CD4-positive, alpha-beta memory T cell (primary cell): ENCODE results near the gene XK. TPM values are rescaled to one million over a fixed set of nuclear protein-coding genes. Genes with fewer than 3 reads are reported as not detected.
"Not testable (repeated sequence)": the region's sequence is repeated elsewhere in the genome, so short reads cannot be mapped to it uniquely, and the experiment has no call there.

Source experiments
- CTCF ChIA-PET: fragments of 350-600 bp; sonication (Branson Sonifier 250); formaldehyde crosslinking; loops from one replicate; lab custom pipeline; 2021; ENCODE audit warnings: inconsistent platforms; ENCODE audit not compliant: partially characterized antibody; lab: Charles Lee
- POLR2A ChIA-PET: fragments of 350-600 bp; sonication (Branson Sonifier 250); formaldehyde crosslinking; loops from one replicate; lab custom pipeline; 2021; ENCODE audit not compliant: partially characterized antibody; lab: Charles Lee
- DNase-seq, 5 donors: peaks; one replicate each; pipeline versions ENCODE4 v3.0.0 to v3.0.0-alpha.2; 2020 to 2022; ENCODE audit warnings: mixed read lengths in 1 of 5
- H3K27ac ChIP-seq: one replicate; pipeline ENCODE4 v1.7.0; 2013; ENCODE audit warnings: low read depth, low read length
- H3K27me3 ChIP-seq: 2 replicates; pipeline ENCODE4 v1.7.0; 2013; ENCODE audit warnings: mild to moderate bottlenecking, low read length, moderate library complexity; ENCODE audit not compliant: insufficient read depth
- H3K36me3 ChIP-seq: 2 replicates; pipeline ENCODE4 v1.7.0; 2013; ENCODE audit warnings: mild to moderate bottlenecking, low read length, moderate library complexity; ENCODE audit not compliant: insufficient read depth
- H3K4me1 ChIP-seq: 2 replicates; pipeline ENCODE4 v1.7.0; 2013; ENCODE audit warnings: mild to moderate bottlenecking, low read length, moderate library complexity; ENCODE audit not compliant: insufficient read depth
- H3K4me3 ChIP-seq, 2 donors: one replicate each; pipeline ENCODE4 v1.7.0; 2013; ENCODE audit warnings: low read length in 2 of 2, mild to moderate bottlenecking in 1 of 2
- H3K9me3 ChIP-seq, 2 donors: one replicate each; pipeline ENCODE4 v1.7.0; 2013; ENCODE audit warnings: low read length in 2 of 2, control low read depth in 1 of 2; ENCODE audit not compliant: control insufficient read depth in 1 of 2
- H3K27ac Mint-ChIP-seq, 7 donors: one replicate each; pipeline ENCODE4 v1.8.0; 2020 to 2021; ENCODE audit warnings: mixed read lengths in 7 of 7, mild to moderate bottlenecking in 6 of 7, inconsistent platforms in 3 of 7, moderate library complexity in 3 of 7
- H3K27me3 Mint-ChIP-seq, 2 donors: one replicate each; pipeline ENCODE4 v1.8.0; 2020 to 2021; ENCODE audit warnings: mixed read lengths in 2 of 2
- H3K36me3 Mint-ChIP-seq, 2 donors: one replicate each; pipeline ENCODE4 v1.8.0; 2020 to 2021; ENCODE audit warnings: mixed read lengths in 2 of 2, inconsistent platforms in 1 of 2, mild to moderate bottlenecking in 1 of 2
- H3K4me1 Mint-ChIP-seq, 4 donors: one replicate each; pipeline ENCODE4 v1.8.0; 2020 to 2021; ENCODE audit warnings: mixed read lengths in 4 of 4, mild to moderate bottlenecking in 1 of 4
- H3K4me3 Mint-ChIP-seq, 8 donors: one replicate each; pipeline ENCODE4 v1.8.0; 2020 to 2021; ENCODE audit warnings: mixed read lengths in 8 of 8, mild to moderate bottlenecking in 7 of 8, moderate library complexity in 6 of 8, inconsistent platforms in 3 of 8
- H3K9me3 Mint-ChIP-seq, 8 donors: one replicate each; pipeline ENCODE4 v1.8.0; 2020 to 2021; ENCODE audit warnings: mixed read lengths in 8 of 8, mild to moderate bottlenecking in 5 of 8, inconsistent platforms in 3 of 8, moderate library complexity in 1 of 8
- intact Hi-C: fragments of 100-400 bp; cut with micrococcal nuclease; formaldehyde crosslinking; loops from one replicate; pipeline ENCODE4 v1.15.1; 2023
- polyA plus RNA-seq, 2 donors: library from polyadenylated mRNA; unstranded; fragments of 300-500 nt; fragmentation: Illumina TruSeq; gene quantifications; one replicate each; pipeline ENCODE4 v1.2.3, GENCODE V29; 2021
- total RNA-seq, 2 experiments: library from RNA; stranded (reverse); gene quantifications; one replicate each; pipeline ENCODE4 v1.2.3, GENCODE V29; 2021

Gene XK
- not detected for total RNA-seq
- not detected for polyA plus RNA-seq

GRCh38 chrX:37685381-37686359, at the start of gene XK:
Gene XK, plus strand, starts transcription at chrX:37685791. Its CDS starts 171 bp downstream, at chrX:37685962.
- Mint-ChIP-seq H3K4me3 (peak within 1 kb of the TSS; percentile 61 to 81 (median 76)), H3K4me1 (peaks cover 0 to 2% (median 0%) of the 10 kb centered on the region in 4 donors), H3K9me3 (no peaks in the 10 kb centered on the region), H3K27ac (peak within 1 kb of the TSS in 1 of 7 donors; percentile 35), H3K27me3 (no peaks in the 10 kb centered on the region), H3K36me3 (no peaks in the 10 kb centered on the region)
- ChIA-PET POLR2A (no interaction called here), CTCF (no interaction called here)
- Histone ChIP-seq H3K36me3 (no peaks in the 10 kb centered on the region), H3K4me1 (no peaks in the 10 kb centered on the region), H3K27me3 (no peaks in the 10 kb centered on the region), H3K27ac (no peak within 1 kb of the TSS), H3K4me3 (no peak within 1 kb of the TSS), H3K9me3 (no peaks in the 10 kb centered on the region)
- DNase-seq: peak; percentile 20 to 47 (median 23)
- intact Hi-C loops: no loop called here

DNA sequence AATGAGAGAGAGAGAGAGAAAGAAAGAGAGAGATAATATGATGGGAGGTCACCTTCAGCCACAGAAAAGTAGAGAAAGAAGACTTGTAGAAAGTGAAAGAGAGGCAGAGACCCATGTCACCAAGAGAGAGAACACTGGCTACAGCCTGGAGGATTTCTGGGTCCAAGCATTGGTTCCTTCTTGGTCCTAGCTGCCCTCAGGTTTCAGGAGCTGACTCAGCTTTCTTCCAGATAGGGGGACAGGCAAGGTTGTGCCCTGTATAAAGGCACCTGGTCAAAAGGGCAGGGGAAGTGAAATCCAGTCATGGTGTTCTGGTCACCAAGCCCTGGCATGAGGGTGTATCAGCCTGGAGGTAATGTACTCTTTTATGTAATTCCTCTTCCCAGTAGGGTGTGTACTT, 47.5 kb upstream of the XK start:
- Mint-ChIP-seq H3K4me3 (no peak overlapping the region), H3K9me3 (no peaks in the 10 kb centered on the region), H3K27me3 (peaks cover 0 to 1% of the 10 kb centered on the region in 2 donors), H3K27ac (no peak overlapping the region), H3K36me3 (no peaks in the 10 kb centered on the region), H3K4me1 (no peaks in the 10 kb centered on the region)
- intact Hi-C loops: no loop called here
- Histone ChIP-seq H3K27ac (no peak overlapping the region), H3K4me1 (no peaks in the 10 kb centered on the region), H3K36me3 (no peaks in the 10 kb centered on the region), H3K4me3 (no peak overlapping the region), H3K27me3 (no peaks in the 10 kb centered on the region), H3K9me3 (no peaks in the 10 kb centered on the region)
- CTCF ChIA-PET: no interaction called here
- POLR2A ChIA-PET: no interaction called here
- DNase-seq: no peak

- H3K36me3 ChIP-seq: no peaks in the 10 kb centered on the region
- no peak overlapping the region for H3K27ac ChIP-seq
- ChIA-PET POLR2A (no interaction called here), CTCF (no interaction called here)
- Mint-ChIP-seq H3K4me1 (no peaks in the 10 kb centered on the region), H3K9me3 (no peaks in the 10 kb centered on the region), H3K4me3 (no peak overlapping the region), H3K27ac (no peak overlapping the region), H3K36me3 (no peaks in the 10 kb centered on the region), H3K27me3 (peaks cover 0 to 1% of the 10 kb centered on the region in 2 donors)
- no peaks in the 10 kb centered on the region for H3K4me1 ChIP-seq
- intact Hi-C loops: no loop called here
- no peaks in the 10 kb centered on the region for H3K9me3 ChIP-seq
- no peak overlapping the region for H3K4me3 ChIP-seq
- no peaks in the 10 kb centered on the region for H3K27me3 ChIP-seq
- no peak for DNase-seq
Measured at GRCh38 chrX:37640142-37640541, 45.4 kb upstream of the XK start.

DNA sequence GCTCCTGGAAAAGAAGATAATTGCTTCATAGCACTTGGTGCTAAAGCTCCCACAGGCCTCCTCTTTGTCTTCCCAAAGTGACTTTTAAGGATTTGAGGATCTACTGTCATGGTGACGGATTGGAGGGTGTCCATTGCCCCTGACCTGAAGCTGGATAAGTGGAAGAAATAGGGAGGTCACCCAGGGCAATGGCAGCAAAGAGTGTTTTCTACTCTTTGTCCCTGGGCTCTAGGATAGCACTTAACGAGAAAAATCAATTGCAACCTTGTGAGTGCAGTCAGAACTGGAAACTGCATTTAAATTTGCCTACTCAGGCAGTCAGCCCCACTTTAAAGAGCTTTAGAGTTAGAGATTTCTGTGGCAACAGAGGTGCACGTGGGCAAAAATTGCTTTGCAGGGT, 43.7 kb upstream of the XK start:
- no peaks in the 10 kb centered on the region for H3K4me1 ChIP-seq
- Mint-ChIP-seq H3K4me1 (no peaks in the 10 kb centered on the region), H3K4me3 (no peak overlapping the region), H3K36me3 (no peaks in the 10 kb centered on the region), H3K27ac (no peak overlapping the region), H3K27me3 (no peaks in the 10 kb centered on the region), H3K9me3 (no peaks in the 10 kb centered on the region)
- intact Hi-C loops: no loop called here
- H3K4me3 ChIP-seq: no peak overlapping the region
- POLR2A ChIA-PET: no interaction called here
- no peaks in the 10 kb centered on the region for H3K27me3 ChIP-seq
- no peaks in the 10 kb centered on the region for H3K36me3 ChIP-seq
- H3K27ac ChIP-seq: no peak overlapping the region
- CTCF ChIA-PET: no interaction called here
- H3K9me3 ChIP-seq: no peaks in the 10 kb centered on the region
- DNase-seq: no peak

GRCh38 chrX:37644381-37645305, 40.9 kb upstream of the XK start:
- Mint-ChIP-seq H3K9me3 (peaks cover 0 to 2% (median 0%) of the 10 kb centered on the region in 8 donors), H3K4me3 (no peak overlapping the region), H3K36me3 (no peaks in the 10 kb centered on the region), H3K4me1 (no peaks in the 10 kb centered on the region), H3K27ac (no peak overlapping the region), H3K27me3 (no peaks in the 10 kb centered on the region)
- POLR2A ChIA-PET: no interaction called here
- Histone ChIP-seq H3K36me3 (no peaks in the 10 kb centered on the region), H3K9me3 (no peaks in the 10 kb centered on the region), H3K27me3 (no peaks in the 10 kb centered on the region), H3K27ac (no peak overlapping the region), H3K4me3 (no peak overlapping the region), H3K4me1 (no peaks in the 10 kb centered on the region)
- intact Hi-C loops: no loop called here
- CTCF ChIA-PET: interaction anchor here (0.9 kb wide), 1 partner anchor 100 kb away, joined by 3 read pairs; no protein-coding TSS in a partner anchor
- DNase-seq: no peak

DNA sequence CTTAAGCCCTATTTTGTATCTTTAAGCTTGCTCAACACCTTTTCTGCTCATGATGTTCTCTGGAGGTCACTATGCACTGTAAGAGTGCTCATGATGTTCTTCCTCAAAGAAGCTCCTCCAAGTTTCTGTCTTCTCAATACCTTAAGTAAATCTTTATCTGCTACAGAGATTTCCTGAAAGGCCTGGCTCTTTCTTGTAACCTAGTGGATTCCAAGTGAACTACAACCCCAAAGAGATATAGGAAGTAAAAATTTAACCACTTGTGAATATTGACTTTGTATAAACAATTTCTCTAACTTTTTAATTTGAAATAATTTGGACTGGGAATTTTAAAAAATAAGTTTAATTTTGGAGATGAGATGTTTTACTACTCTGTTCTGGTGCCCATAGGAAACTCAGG, 39.3 kb upstream of the XK start:
- Mint-ChIP-seq H3K4me3 (no peak overlapping the region), H3K27me3 (no peaks in the 10 kb centered on the region), H3K4me1 (no peaks in the 10 kb centered on the region), H3K9me3 (peaks cover 0 to 2% (median 0%) of the 10 kb centered on the region in 8 donors), H3K36me3 (no peaks in the 10 kb centered on the region), H3K27ac (no peak overlapping the region)
- H3K36me3 ChIP-seq: no peaks in the 10 kb centered on the region
- no peaks in the 10 kb centered on the region for H3K27me3 ChIP-seq
- intact Hi-C loops: no loop called here
- H3K9me3 ChIP-seq: no peaks in the 10 kb centered on the region
- ChIA-PET POLR2A (no interaction called here), CTCF (no interaction called here)
- H3K4me3 ChIP-seq: no peak overlapping the region
- no peak for DNase-seq
- no peaks in the 10 kb centered on the region for H3K4me1 ChIP-seq
- H3K27ac ChIP-seq: no peak overlapping the region

- H3K4me3 Mint-ChIP-seq, H3K27me3 ChIP-seq, H3K4me3 ChIP-seq, H3K27ac ChIP-seq, intact Hi-C loops, H3K36me3 Mint-ChIP-seq, H3K36me3 ChIP-seq, H3K4me1 ChIP-seq, H3K9me3 ChIP-seq, H3K9me3 Mint-ChIP-seq, CTCF ChIA-PET, DNase-seq, H3K4me1 Mint-ChIP-seq, H3K27me3 Mint-ChIP-seq, H3K27ac Mint-ChIP-seq, POLR2A ChIA-PET: not testable (repeated sequence)
Measured at GRCh38 chrX:37650879-37651278, 34.7 kb upstream of the XK start.
